Anterior cingulate cortex (tissue), 58 donors: ENCODE data around the gene SKIC8.

ENCODE experiments used
- DNase-seq, 58 donors: peaks; one replicate each; lab custom pipeline; 2025; lab: John Stamatoyannopoulos, UW

Gene SKIC8

GRCh38 chr15:78302579-78303312 is 3.3 kb upstream of the SKIC8 start:
- no peak for DNase-seq

GRCh38 chr15:78301828-78302227 is 2.4 kb upstream of the SKIC8 start:
- no peak for DNase-seq

- no peak for DNase-seq
Observed at GRCh38 chr15:78301326-78301725, 1.9 kb upstream of the SKIC8 start.

- DNase-seq, result no peak
Observed at GRCh38 chr15:78292219-78292618, 7.2 kb downstream of the SKIC8 start.

GRCh38 chr15:78291698-78292097 is 7.7 kb downstream of the SKIC8 start:
- no peak for DNase-seq

GRCh38 chr15:78291052-78291451 is 8.4 kb downstream of the SKIC8 start:
- DNase-seq, result no peak

- DNase-seq, result no peak
Observed at GRCh38 chr15:78290222-78290621, 9.2 kb downstream of the SKIC8 start.

- DNase-seq, result no peak
Observed at GRCh38 chr15:78284758-78285157, 14.7 kb downstream of the SKIC8 start.

- DNase-seq, result peak in 1 of 58 donors; percentile 10
Observed at GRCh38 chr15:78282324-78282723, 17.1 kb downstream of the SKIC8 start.

GRCh38 chr15:78280319-78281072 is 18.9 kb downstream of the SKIC8 start:
- DNase-seq, result no peak

- no peak for DNase-seq
Observed at GRCh38 chr15:78276064-78276943, 23.1 kb downstream of the SKIC8 start.

GRCh38 chr15:78274994-78275393 is 24.4 kb downstream of the SKIC8 start:
- no peak for DNase-seq

GRCh38 chr15:78272776-78273175 is 26.6 kb downstream of the SKIC8 start:
- no peak for DNase-seq

GRCh38 chr15:78272316-78272715 is 27.1 kb downstream of the SKIC8 start:
- no peak for DNase-seq

GRCh38 chr15:78266806-78267205 is 32.6 kb downstream of the SKIC8 start:
- DNase-seq, result no peak

GRCh38 chr15:78266229-78266628 is 33.2 kb downstream of the SKIC8 start:
- DNase-seq, result no peak

GRCh38 chr15:78265752-78266224 is 33.6 kb downstream of the SKIC8 start:
- peak in 4 of 58 donors; percentile 8 to 30 (median 15) for DNase-seq

- DNase-seq, result peak in 2 of 58 donors; percentile 54 to 62
Observed at GRCh38 chr15:78265137-78265460, 34.3 kb downstream of the SKIC8 start.

GRCh38 chr15:78264304-78265136 is 34.9 kb downstream of the SKIC8 start, which contains the start of gene DNAJA4:
Gene DNAJA4, plus strand, starts transcription at chr15:78264562. Its CDS starts 202 bp downstream, at chr15:78264764.
- peak in 52 of 58 donors; percentile 19 to 88 (median 62) for DNase-seq

GRCh38 chr15:78263907-78264303 is 35.5 kb downstream of the SKIC8 start:
- DNase-seq, result no peak
